22Rv1 (cell line): ENCODE measurements around the gene CTU2.

Source experiments
- ZFX ChIP-seq: fragments of 450-650 bp; IDR thresholded peaks from 2 replicates; pipeline ENCODE4 v1.6.1; 2017; ENCODE audit warnings: antibody characterized with exemption, borderline replicate concordance
- TF ChIP-seq, protein P1 (sequence below): fragments of 450-650 bp; IDR thresholded peaks from 2 replicates; pipeline ENCODE4 v1.5.1; 2017; ENCODE audit warnings: mild to moderate bottlenecking

DNA sequence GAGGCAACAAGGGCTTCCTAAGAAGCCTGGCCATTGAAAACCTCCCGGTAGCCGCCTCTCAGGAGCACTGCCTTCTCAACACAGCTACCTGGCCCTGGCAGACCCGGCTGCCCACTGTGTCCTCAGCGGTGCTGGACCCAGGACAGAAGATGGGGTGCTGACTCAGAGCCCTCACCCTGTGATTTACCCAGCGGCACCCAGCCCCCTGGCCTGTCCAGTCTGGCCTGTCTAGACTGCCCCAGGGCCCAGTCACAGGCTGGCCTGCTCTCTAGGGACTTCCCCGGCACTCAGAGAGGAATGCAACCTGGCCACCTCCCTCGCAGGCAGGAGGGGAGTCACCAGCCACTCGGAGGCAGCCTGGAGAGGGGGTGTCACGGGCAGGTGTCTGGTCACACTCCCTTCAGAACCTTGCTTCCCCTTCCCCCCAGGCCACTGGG lies 58.6 kb downstream of the CTU2 start:
- TF ChIP-seq, protein P1, sequence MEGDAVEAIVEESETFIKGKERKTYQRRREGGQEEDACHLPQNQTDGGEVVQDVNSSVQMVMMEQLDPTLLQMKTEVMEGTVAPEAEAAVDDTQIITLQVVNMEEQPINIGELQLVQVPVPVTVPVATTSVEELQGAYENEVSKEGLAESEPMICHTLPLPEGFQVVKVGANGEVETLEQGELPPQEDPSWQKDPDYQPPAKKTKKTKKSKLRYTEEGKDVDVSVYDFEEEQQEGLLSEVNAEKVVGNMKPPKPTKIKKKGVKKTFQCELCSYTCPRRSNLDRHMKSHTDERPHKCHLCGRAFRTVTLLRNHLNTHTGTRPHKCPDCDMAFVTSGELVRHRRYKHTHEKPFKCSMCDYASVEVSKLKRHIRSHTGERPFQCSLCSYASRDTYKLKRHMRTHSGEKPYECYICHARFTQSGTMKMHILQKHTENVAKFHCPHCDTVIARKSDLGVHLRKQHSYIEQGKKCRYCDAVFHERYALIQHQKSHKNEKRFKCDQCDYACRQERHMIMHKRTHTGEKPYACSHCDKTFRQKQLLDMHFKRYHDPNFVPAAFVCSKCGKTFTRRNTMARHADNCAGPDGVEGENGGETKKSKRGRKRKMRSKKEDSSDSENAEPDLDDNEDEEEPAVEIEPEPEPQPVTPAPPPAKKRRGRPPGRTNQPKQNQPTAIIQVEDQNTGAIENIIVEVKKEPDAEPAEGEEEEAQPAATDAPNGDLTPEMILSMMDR, result no peak
- TF ChIP-seq ZFX, result no peak
